Right lobe of liver (tissue), 6 donors: ENCODE results near the gene PALM3. TPM values are rescaled to one million over a fixed set of nuclear protein-coding genes. Genes with fewer than 3 reads are reported as not detected.

ENCODE experiments used
- ATAC-seq, 4 donors: fragments of 200-7000 bp; cut with Tn5 transposase; one replicate each; pipeline ENCODE4 v1.9.1; 2020; ENCODE audit warnings: mild to moderate bottlenecking in 4 of 4, moderate library complexity in 4 of 4
- DNase-seq, 3 donors: peaks; one replicate each; pipeline ENCODE4 v3.0.0-alpha.2; 2020
- H3K27ac ChIP-seq, 3 donors: fragments of 200-600 bp; one replicate each; pipeline ENCODE4 v1.8.0; 2022
- H3K27me3 ChIP-seq, 2 donors: fragments of 200-600 bp; one replicate each; pipeline ENCODE4 v1.8.0; 2022
- H3K36me3 ChIP-seq, 4 donors: fragments of 200-600 bp; sonication (generic) in 1 of 4; one replicate each; pipeline versions ENCODE4 v1.5.1 to v1.8.0; 2017 to 2022; ENCODE audit warnings: control low read depth in 1 of 4
- H3K4me1 ChIP-seq, 4 donors: fragments of 200-600 bp; sonication (generic) in 1 of 4; one replicate each; pipeline versions ENCODE4 v1.5.1 to v1.8.0; 2017 to 2022; ENCODE audit warnings: control low read depth in 1 of 4
- H3K4me3 ChIP-seq, 3 donors: fragments of 200-600 bp; one replicate each; pipeline ENCODE4 v1.8.0; 2022
- H3K9me3 ChIP-seq, 4 donors: fragments of 200-600 bp; sonication (generic) in 1 of 4; one replicate each; pipeline versions ENCODE4 v1.5.1 to v1.8.0; 2017 to 2022; ENCODE audit warnings: control low read depth in 1 of 4
- POLR2A ChIP-seq: fragments of 450-650 bp; IDR thresholded peaks from one replicate; pipeline ENCODE4 v1.6.1; 2017; ENCODE audit warnings: antibody characterized with exemption, mild to moderate bottlenecking
- WGBS: methylation state at CpG from one replicate; pipeline ENCODE4 v1.1.6; 2018; ENCODE audit warnings: low coverage, low lambda C conversion rate; ENCODE audit not compliant: insufficient coverage; ENCODE audit errors: missing lambda C conversion rate; 5-methylcytosine and 5-hydroxymethylcytosine counted together
- intact Hi-C, 2 donors: fragments of 100-400 bp; cut with DNase I; formaldehyde crosslinking; loops; one replicate each; pipeline versions ENCODE4 v1.11.2 to v1.14.1; 2022
- long read RNA-seq: library from polyadenylated mRNA; unstranded; transcript quantifications from one replicate; pipeline ENCODE4 v2.0.0, GENCODE V29; 2019
- total RNA-seq, 6 experiments: library from RNA; depleted of rRNA in 2 of 6; stranded (reverse); fragments of >200 nt in 2 of 6; fragmentation: NEBNext Ultra II Directional in 3 of 6; extraction: Animal tissue kit (Norgen Biotek cat#: 25700) in 3 of 6; gene quantifications; one replicate each; pipeline versions ENCODE4 v1.1.0 to v1.2.4, GENCODE V29; 2016 to 2023
- TF ChIP-seq, protein P1 (sequence below), 4 donors: fragments of 200-600 bp in 3 of 4; fragments of 450-650 bp in 1 of 4; IDR thresholded peaks; one replicate each; pipeline versions ENCODE4 v1.5.1 to v1.8.0; 2016 to 2022; ENCODE audit warnings: antibody characterized with exemption in 4 of 4, mild to moderate bottlenecking in 2 of 4
- donor health status: DM: no; HTN: yes; CAD: no.
- donor health status: DM: no; HTN: no; CAD: no.
- donor health status: DM: no; HTN: no; CAD: no.
- donor health status: DM: no; HTN: yes; CAD: no.
- donor health status: DM: no; HTN: yes; CAD: no.

The PALM3 gene, protein sequence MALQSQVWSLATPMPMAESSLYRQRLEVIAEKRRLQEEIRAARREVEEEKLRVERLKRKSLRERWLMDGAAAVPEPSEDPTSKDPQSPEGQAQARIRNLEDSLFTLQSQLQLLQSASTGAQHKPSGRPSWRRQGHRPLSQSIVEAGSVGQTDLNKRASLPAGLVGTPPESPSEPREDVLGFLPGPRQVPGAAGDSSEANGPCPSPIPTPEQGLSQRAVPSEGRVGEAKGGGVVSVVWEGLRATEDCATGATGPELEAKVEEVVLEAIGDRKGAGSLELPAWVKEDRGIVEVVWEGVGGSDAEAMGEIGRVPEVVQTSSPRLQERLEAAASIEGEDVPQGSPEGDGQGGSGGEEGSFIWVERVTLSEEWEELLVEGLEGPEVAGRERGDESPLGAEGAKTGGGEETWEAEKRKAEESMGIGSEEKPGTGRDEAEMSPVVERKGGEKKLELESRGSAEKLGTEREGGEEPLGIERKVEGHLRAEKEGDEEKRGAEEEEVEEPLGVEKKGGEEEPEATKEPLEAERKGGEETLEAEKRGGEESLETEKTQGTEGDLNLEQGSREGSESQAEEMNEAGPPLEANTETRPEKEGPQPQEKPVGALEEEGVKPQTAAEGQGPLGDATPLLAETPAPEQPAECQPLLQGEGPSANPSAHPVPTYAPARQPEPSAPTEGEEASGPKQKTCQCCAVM
- total RNA-seq: 10 to 100 TPM in 4 of 6 experiments, 1 to 10 TPM in 2; 5.3 to 33.9 (median 17.0) TPM
- long read RNA-seq, partial matches to known transcripts: 0 of 1 reads
- long read RNA-seq, other reads (novel, unspliced or antisense): 1 of 1 reads

DNA sequence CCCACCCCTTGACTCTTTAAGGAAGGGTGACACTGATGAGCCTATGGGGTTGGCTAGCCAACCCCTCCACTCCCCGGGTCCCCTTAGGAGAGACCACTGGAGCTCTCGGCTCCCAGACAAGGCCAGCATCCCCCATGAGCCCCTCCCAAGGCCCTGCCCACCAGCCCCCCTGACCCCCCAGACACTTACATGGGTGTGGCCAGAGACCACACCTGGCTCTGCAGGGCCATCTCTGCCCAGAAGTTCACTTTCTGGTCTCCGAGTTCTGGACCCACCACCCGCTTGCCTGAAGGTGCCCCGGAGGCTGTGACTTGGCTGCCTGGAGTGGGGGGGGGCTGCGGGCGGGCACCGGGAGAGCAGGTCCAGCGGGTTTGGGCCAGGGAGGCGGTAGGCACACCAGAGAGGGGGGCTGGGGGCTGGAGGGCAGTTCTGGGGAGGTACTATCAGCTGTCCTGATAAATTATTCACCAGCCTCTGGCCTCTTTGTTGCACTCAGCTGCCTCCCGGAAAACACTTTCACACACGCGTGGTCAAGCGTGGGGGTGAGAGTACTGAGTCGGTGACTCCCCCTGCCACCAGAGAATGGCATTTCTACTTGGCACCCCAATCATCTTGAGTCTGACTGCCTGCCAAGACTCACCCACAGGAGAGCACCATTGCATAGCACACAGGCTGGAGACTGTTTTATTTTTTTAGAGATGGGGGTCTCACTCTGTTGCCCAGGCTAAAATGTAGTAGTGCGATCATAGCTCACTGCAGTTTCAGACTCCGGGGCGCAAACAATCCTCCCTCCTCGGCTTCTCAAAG is at the start of gene PALM3:
Gene PALM3, minus strand, starts transcription at position 326 of the 807 bp plus-strand sequence. Its CDS starts 96 bp downstream, at position 230.
- H3K36me3 ChIP-seq: no peaks in the 10 kb centered on the region
- TF ChIP-seq POLR2A: no peak
- TF ChIP-seq, protein P1, sequence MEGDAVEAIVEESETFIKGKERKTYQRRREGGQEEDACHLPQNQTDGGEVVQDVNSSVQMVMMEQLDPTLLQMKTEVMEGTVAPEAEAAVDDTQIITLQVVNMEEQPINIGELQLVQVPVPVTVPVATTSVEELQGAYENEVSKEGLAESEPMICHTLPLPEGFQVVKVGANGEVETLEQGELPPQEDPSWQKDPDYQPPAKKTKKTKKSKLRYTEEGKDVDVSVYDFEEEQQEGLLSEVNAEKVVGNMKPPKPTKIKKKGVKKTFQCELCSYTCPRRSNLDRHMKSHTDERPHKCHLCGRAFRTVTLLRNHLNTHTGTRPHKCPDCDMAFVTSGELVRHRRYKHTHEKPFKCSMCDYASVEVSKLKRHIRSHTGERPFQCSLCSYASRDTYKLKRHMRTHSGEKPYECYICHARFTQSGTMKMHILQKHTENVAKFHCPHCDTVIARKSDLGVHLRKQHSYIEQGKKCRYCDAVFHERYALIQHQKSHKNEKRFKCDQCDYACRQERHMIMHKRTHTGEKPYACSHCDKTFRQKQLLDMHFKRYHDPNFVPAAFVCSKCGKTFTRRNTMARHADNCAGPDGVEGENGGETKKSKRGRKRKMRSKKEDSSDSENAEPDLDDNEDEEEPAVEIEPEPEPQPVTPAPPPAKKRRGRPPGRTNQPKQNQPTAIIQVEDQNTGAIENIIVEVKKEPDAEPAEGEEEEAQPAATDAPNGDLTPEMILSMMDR (IDR thresholded peaks at IDR 0.05): no peak
- ATAC-seq (peak; percentile 83 to 87 (median 83)), DNase-seq (peak; percentile 80 to 93 (median 91))
- 20% methylated on average over 10 of the region's 19 CpGs for WGBS
- peak within 1 kb of the TSS; percentile 74 to 92 (median 77) for H3K27ac ChIP-seq
- peak within 1 kb of the TSS; percentile 48 to 65 (median 65) for H3K4me3 ChIP-seq
- H3K9me3 ChIP-seq: no peaks in the 10 kb centered on the region
- intact Hi-C loops: no loop called here
- H3K4me1 ChIP-seq: peaks cover 0 to 27% (median 9%) of the 10 kb centered on the region in 4 donors
- H3K27me3 ChIP-seq: no peaks in the 10 kb centered on the region

DNA sequence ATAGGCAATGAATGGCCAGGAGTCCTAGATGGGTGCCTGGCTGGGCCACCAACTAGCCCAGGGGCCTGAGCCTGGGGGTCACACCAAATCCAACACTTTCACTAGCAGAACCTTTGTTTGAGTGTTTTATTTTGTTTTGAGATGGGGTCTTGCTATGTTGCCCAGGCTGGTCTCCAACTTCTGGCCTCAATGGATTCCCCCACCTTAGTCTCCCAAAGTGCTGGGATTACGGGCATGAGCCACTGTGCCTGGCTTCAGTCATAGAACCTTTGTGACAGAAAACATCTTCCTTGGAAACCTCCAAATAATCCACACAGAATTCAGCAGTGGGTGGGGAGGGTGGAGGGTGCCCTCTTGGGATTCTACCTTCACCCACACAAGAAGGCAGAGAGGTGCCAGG is 49.6 kb upstream of the PALM3 start:
- WGBS: 86% methylated on average over 1 of the region's 1 CpG
- Histone ChIP-seq H3K4me3 (no peak overlapping the region), H3K9me3 (no peaks in the 10 kb centered on the region), H3K4me1 (peaks cover 0 to 37% (median 20%) of the 10 kb centered on the region in 4 donors), H3K27me3 (no peaks in the 10 kb centered on the region), H3K27ac (no peak overlapping the region), H3K36me3 (peaks cover 0 to 2% (median 0%) of the 10 kb centered on the region in 4 donors)
- DNase-seq: no peak
- intact Hi-C loops: no loop called here
- no peak for TF ChIP-seq POLR2A
- TF ChIP-seq, protein P1 (IDR thresholded peaks at IDR 0.05): no peak
- no peak for ATAC-seq

DNA sequence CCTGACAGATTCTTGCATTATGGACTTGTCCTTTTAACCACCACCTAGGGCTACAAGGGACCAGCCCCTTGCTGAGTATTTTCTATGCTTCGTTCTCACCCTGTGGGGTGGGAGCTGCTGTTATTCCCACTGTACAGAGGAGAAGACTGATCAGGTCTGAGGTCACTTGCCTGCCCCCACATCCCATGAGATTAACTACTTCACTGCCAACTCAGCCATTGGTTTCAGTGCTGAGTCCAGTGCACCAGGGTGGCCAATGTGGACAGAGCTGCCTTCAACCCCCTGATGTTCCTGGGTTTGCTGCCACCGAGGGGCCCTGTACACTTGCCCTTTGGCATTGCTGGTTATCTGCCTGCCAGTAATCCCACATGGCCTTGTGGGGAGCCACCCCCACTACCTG is 48.8 kb upstream of the PALM3 start:
- no peak overlapping the region for H3K27ac ChIP-seq
- intact Hi-C loops: no loop called here
- no peaks in the 10 kb centered on the region for H3K27me3 ChIP-seq
- H3K4me1 ChIP-seq: peaks cover 0 to 31% (median 16%) of the 10 kb centered on the region in 4 donors
- WGBS: 100% methylated on average over 1 of the region's 2 CpGs
- no peak for TF ChIP-seq POLR2A
- TF ChIP-seq, protein P1 (IDR thresholded peaks at IDR 0.05): no peak
- DNase-seq (no peak), ATAC-seq (no peak)
- H3K36me3 ChIP-seq: peaks cover 0 to 11% (median 3%) of the 10 kb centered on the region in 4 donors
- H3K4me3 ChIP-seq: no peak overlapping the region
- no peaks in the 10 kb centered on the region for H3K9me3 ChIP-seq
